ENCODE measurements around the gene PABPC1L. TPM values are rescaled to one million over a fixed set of nuclear protein-coding genes. Genes with fewer than 3 reads are reported as not detected.

The PABPC1L gene
- total and polyA plus RNA-seq, 3 experiments from 2014 or later, result 1.3 to 61.4 (median 61.1) TPM

DNA sequence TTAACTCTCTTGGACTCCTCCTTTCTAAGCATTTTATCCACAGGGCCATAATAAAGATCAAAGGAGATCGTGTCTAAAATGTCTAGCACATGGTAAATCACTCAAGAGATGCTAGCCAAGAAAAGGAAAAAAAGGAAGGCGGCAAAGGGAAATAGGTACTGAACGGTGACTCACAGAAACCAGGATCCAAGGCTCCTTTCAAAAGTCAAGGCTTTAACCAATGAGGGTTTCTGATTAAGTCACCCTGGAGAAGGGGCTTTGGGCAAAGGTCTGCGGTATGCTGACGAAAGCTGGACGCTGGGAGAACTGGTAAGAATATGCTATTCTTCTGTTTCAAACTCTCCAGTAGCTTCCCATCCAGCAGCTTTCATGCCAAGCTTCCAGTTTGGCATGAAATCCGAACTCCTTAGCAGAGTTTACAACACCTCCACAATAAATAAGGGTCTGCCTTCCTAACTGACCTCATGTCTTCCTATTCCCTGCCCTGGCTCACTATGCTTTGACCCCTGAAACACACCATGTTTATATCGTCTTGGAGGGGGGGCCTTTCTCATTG lies 49.3 kb downstream of the PABPC1L start:
- H3K9me3 ChIP-seq (ENCODE audit: low read length), result no peaks in the 10 kb centered on the region
- H3K36me3 ChIP-seq (ENCODE audit: insufficient read depth, low read length), result peaks cover 23% of the 10 kb centered on the region
- peak overlapping the region; percentile 72 for H3K4me3 ChIP-seq (ENCODE audit: low read length)
- H3K4me1 ChIP-seq (ENCODE audit: insufficient read depth, low read length), result peaks cover 32% of the 10 kb centered on the region
- Mint-ChIP-seq H3K36me3 (peaks cover 0 to 38% (median 16%) of the 10 kb centered on the region in 3 donors), H3K9me3 (no peaks in the 10 kb centered on the region), H3K27ac (peak overlapping the region; percentile 16 to 99 (median 95)), H3K4me1 (peaks cover 36 to 53% (median 36%) of the 10 kb centered on the region in 3 donors), H3K4me3 (peak overlapping the region; percentile 94 to 99 (median 96)), H3K27me3 (no peaks in the 10 kb centered on the region)
- DNase-seq, result no peak
- peak overlapping the region; percentile 58 for H3K27ac ChIP-seq (ENCODE audit: low read depth, low read length)
- ChIA-PET POLR2A (interaction anchor here (1.4 to 1.9 kb wide), 3 partner anchors 9 to 19 kb away, joined by 6 to 16 read pairs (median 10); no protein-coding TSS in a partner anchor), CTCF (interaction anchor here (1.0 to 5.5 kb wide), 8 partner anchors 8 to 137 kb away, joined by 3 to 23 read pairs (median 6); partner anchors contain the start of gene YWHAB)
- no peaks in the 10 kb centered on the region for H3K27me3 ChIP-seq (ENCODE audit: insufficient read depth, low read length, poor library complexity, severe bottlenecking)

DNA sequence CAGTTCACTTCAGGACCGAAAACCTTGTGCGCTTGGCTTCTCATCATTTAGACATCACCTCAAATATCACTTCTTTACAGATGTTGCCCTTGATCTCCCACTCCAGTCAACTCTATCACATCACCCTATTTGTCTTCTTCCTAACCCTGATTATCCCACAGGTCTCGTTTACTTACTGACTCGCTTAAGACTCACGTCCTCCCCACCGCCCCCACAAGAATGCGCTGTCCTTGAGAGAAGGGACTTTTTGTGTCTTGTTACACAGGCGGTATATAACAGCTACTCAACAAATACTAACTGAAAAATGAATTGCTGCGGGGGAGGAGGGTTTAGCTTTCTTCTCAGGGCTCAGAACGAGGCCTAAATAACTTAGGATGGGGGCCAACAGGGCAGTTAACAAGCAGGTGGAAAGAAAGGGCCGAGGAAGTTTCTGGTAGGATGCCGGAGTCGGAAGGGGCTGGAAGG lies 49.8 kb downstream of the PABPC1L start:
- Mint-ChIP-seq H3K36me3 (peaks cover 0 to 33% (median 13%) of the 10 kb centered on the region in 3 donors), H3K4me1 (peaks cover 36 to 53% (median 36%) of the 10 kb centered on the region in 3 donors), H3K27me3 (no peaks in the 10 kb centered on the region), H3K27ac (peak overlapping the region; percentile 79 to 99 (median 95)), H3K4me3 (peak overlapping the region; percentile 94 to 99 (median 96)), H3K9me3 (no peaks in the 10 kb centered on the region)
- no peaks in the 10 kb centered on the region for H3K9me3 ChIP-seq (ENCODE audit: low read length)
- POLR2A ChIA-PET, result interaction anchor here (0.7 to 1.9 kb wide), 5 partner anchors 9 to 994 kb away, joined by 3 to 16 read pairs (median 6); no protein-coding TSS in a partner anchor
- CTCF ChIA-PET, result interaction anchor here (1.0 to 5.5 kb wide), 10 partner anchors 9 to 140 kb away, joined by 3 to 23 read pairs (median 5); partner anchors contain the start of gene YWHAB
- H3K36me3 ChIP-seq (ENCODE audit: insufficient read depth, low read length), result peaks cover 18% of the 10 kb centered on the region
- H3K27me3 ChIP-seq (ENCODE audit: insufficient read depth, low read length, poor library complexity, severe bottlenecking), result no peaks in the 10 kb centered on the region
- peak overlapping the region; percentile 58 for H3K27ac ChIP-seq (ENCODE audit: low read depth, low read length)
- peak overlapping the region; percentile 72 for H3K4me3 ChIP-seq (ENCODE audit: low read length)
- peak; percentile 26 to 72 (median 43) for DNase-seq
- H3K4me1 ChIP-seq (ENCODE audit: insufficient read depth, low read length), result peaks cover 32% of the 10 kb centered on the region

DNA sequence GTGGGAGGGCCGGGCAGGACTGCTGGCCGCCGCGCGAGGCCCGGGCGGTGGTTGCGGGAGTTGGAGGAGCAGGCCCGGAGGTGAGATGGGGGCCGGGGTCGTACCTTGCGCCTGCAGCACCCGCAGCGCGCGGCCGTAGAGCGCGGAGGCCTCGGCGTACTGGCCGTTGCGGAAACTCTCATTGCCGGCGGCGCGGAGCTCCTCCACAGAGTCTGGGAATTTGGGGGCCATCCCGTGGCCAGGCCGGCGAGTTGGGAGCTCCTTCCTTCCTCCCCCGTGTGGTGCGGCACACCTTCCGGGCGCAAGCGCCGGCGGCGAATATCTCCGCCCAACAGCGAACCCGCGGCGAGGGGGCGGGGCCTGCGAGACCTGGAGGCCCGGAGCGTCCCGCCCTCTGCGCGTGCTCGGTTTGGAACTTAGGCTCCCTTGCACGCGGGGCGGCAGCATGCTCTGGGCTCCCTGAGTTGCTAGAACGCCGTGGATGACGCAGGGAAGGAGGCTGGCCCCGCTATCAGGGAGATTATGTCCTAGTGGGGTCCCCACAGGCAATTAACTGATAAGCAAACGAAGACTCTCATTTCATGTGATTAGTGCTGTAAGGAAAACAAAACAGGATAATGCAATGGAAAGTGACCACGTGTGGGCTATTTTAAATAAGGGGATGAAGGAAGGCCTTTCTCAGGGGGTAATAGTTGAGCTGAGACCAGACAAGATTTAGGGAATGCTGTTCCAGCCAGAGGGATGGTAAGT lies 50.4 kb downstream of the PABPC1L start, which contains the start of gene TOMM34:
Gene TOMM34 (minus strand): TSS at position 295 of the 750 bp plus-strand sequence. CDS start 64 bp downstream, at position 231.
- no peaks in the 10 kb centered on the region for H3K9me3 Mint-ChIP-seq
- peaks cover 0 to 27% (median 8%) of the 10 kb centered on the region in 3 donors for H3K36me3 Mint-ChIP-seq
- no peaks in the 10 kb centered on the region for H3K27me3 Mint-ChIP-seq
- H3K36me3 ChIP-seq (ENCODE audit: insufficient read depth, low read length), result peaks cover 12% of the 10 kb centered on the region
- no peaks in the 10 kb centered on the region for H3K9me3 ChIP-seq (ENCODE audit: low read length)
- ChIA-PET POLR2A (interaction anchor here (0.6 to 1.9 kb wide), 6 partner anchors 8 to 994 kb away, joined by 3 to 16 read pairs (median 6); partner anchors contain the start of gene YWHAB), CTCF (interaction anchor here (1.0 to 5.5 kb wide), 10 partner anchors 9 to 140 kb away, joined by 3 to 23 read pairs (median 5); partner anchors contain the start of gene YWHAB)
- peak; percentile 90 to 95 (median 94) for DNase-seq
- H3K27ac Mint-ChIP-seq, result peak within 1 kb of the TSS; percentile 79 to 99 (median 96)
- peak within 1 kb of the TSS; percentile 58 for H3K27ac ChIP-seq (ENCODE audit: low read depth, low read length)
- H3K4me1 ChIP-seq (ENCODE audit: insufficient read depth, low read length), result peaks cover 36% of the 10 kb centered on the region
- peak within 1 kb of the TSS; percentile 94 to 99 (median 96) for H3K4me3 Mint-ChIP-seq
- peaks cover 36 to 55% (median 39%) of the 10 kb centered on the region in 3 donors for H3K4me1 Mint-ChIP-seq
- H3K4me3 ChIP-seq (ENCODE audit: low read length), result peak within 1 kb of the TSS; percentile 72
- H3K27me3 ChIP-seq (ENCODE audit: insufficient read depth, low read length, poor library complexity, severe bottlenecking), result no peaks in the 10 kb centered on the region

DNA sequence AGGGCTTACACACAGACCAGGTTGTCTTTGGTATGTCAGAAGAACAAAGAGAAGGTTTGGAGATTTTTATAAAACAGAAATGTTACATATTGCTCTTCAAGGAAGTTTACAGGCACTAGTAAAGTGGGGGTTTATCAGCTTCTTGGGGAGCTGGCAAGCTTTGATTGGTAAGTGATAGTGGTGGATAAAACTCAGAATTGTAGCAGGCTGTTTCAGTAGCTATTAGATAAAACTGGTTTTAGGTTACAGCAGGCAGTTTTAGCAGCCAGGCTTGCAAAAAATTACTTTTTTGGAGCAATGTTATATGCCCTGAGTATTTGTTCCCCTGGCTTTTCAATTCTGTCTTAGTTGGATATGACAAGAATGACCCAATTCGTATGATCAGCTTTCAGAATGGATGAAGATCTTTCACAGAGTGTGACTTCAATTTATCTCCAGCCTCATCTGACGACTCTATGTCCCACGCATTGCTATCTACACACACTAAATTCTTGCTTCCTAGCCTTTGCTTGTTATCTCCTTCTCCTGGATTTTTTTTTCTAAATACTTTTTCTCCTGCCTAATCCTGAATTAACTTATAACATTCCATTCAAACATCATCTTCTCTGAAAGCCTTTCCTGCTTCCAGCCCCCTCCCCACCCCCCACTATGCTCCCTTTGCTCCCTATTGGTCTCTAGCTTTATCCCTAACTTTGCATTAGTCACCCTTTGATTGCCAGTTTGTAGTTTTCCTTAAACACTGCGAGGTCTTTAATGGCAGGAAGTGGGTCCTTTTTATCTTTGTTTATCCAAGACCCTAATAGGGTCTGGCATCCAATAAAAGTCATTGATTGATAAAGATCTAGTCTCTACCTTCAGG lies 51.4 kb downstream of the PABPC1L start:
- Histone ChIP-seq H3K27ac (ENCODE audit: low read depth, low read length) (peak overlapping the region; percentile 58), H3K9me3 (ENCODE audit: low read length) (no peaks in the 10 kb centered on the region), H3K27me3 (ENCODE audit: insufficient read depth, low read length, poor library complexity, severe bottlenecking) (no peaks in the 10 kb centered on the region), H3K4me3 (ENCODE audit: low read length) (peak overlapping the region; percentile 72), H3K36me3 (ENCODE audit: insufficient read depth, low read length) (peaks cover 4% of the 10 kb centered on the region), H3K4me1 (ENCODE audit: insufficient read depth, low read length) (peaks cover 44% of the 10 kb centered on the region)
- H3K36me3 Mint-ChIP-seq, result peaks cover 0 to 21% (median 0%) of the 10 kb centered on the region in 3 donors
- H3K27me3 Mint-ChIP-seq, result peaks cover 0 to 1% of the 10 kb centered on the region in 2 donors
- H3K27ac Mint-ChIP-seq, result peak overlapping the region in 7 of 8 donors; percentile 17 to 99 (median 96)
- ChIA-PET POLR2A (no interaction called here), CTCF (interaction anchor here (1.5 to 5.5 kb wide), 7 partner anchors 9 to 139 kb away, joined by 4 to 23 read pairs (median 6); no protein-coding TSS in a partner anchor)
- no peak for DNase-seq
- H3K4me3 Mint-ChIP-seq, result peak overlapping the region in 5 of 7 donors; percentile 94 to 99 (median 99)
- H3K9me3 Mint-ChIP-seq, result no peaks in the 10 kb centered on the region
- H3K4me1 Mint-ChIP-seq, result peaks cover 44 to 59% (median 46%) of the 10 kb centered on the region in 3 donors

DNA sequence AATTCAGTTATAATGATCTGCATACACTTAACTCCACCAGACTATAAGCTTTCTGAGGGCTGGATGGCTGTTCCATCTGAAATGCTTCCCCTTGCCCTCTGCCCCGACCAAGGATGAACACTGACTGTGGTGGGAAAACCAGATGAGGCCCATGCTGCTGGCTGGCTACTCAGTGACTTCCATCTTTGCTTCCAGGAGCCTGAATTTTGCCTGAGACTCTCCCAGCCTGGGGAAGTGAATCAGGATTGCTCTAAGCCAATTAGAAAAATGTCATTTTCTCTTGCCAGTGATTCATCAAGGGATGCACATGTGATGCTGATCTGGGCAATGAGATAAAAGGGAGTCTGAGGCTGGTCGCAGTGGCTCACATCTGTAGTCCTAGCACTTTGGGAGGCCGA lies 52.0 kb downstream of the PABPC1L start:
- peaks cover 0 to 3% of the 10 kb centered on the region in 2 donors for H3K27me3 Mint-ChIP-seq
- ChIA-PET POLR2A (interaction anchor here (0.6 kb wide), 2 partner anchors 10 to 67 kb away, joined by 4 to 6 read pairs; no protein-coding TSS in a partner anchor), CTCF (interaction anchor here (5.5 kb wide), 1 partner anchor 16 kb away, joined by 23 read pairs; no protein-coding TSS in a partner anchor)
- H3K4me3 Mint-ChIP-seq, result peak overlapping the region in 2 of 7 donors; percentile 76 to 94
- peaks cover 44% of the 10 kb centered on the region for H3K4me1 ChIP-seq (ENCODE audit: insufficient read depth, low read length)
- no peaks in the 10 kb centered on the region for H3K9me3 Mint-ChIP-seq
- no peaks in the 10 kb centered on the region for H3K36me3 ChIP-seq (ENCODE audit: insufficient read depth, low read length)
- peaks cover 0 to 23% (median 0%) of the 10 kb centered on the region in 3 donors for H3K36me3 Mint-ChIP-seq
- no peaks in the 10 kb centered on the region for H3K9me3 ChIP-seq (ENCODE audit: low read length)
- H3K27me3 ChIP-seq (ENCODE audit: insufficient read depth, low read length, poor library complexity, severe bottlenecking), result no peaks in the 10 kb centered on the region
- no peak overlapping the region for H3K4me3 ChIP-seq (ENCODE audit: low read length)
- DNase-seq, result no peak
- no peak overlapping the region for H3K27ac ChIP-seq (ENCODE audit: low read depth, low read length)
- H3K4me1 Mint-ChIP-seq, result peaks cover 42 to 56% (median 44%) of the 10 kb centered on the region in 3 donors
- H3K27ac Mint-ChIP-seq, result peak overlapping the region in 1 of 8 donors; percentile 13

DNA sequence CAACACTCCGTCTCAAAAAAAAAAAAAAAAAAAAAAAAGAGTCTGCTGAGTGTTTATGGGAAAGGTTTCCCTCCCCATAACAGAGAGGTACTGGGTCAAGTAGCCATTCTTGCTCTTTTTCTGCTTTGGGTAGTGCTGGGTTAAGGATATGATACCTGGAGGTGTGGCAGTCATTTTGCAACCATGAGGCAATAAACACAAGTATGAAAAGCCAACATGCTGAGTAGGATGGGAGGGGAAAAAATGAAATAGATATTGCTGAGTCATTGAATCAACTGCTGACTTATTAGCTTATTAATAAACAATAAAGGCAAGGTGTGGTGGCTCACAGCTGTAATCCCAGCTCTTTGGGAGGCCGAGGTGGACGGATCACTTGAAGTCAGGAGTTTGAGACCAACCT lies 52.6 kb downstream of the PABPC1L start:
- peaks cover 44% of the 10 kb centered on the region for H3K4me1 ChIP-seq (ENCODE audit: insufficient read depth, low read length)
- ChIA-PET POLR2A (interaction anchor here (0.6 kb wide), 2 partner anchors 10 to 66 kb away, joined by 4 to 6 read pairs; no protein-coding TSS in a partner anchor), CTCF (interaction anchor here (5.5 kb wide), 1 partner anchor 15 kb away, joined by 23 read pairs; no protein-coding TSS in a partner anchor)
- no peak overlapping the region for H3K27ac ChIP-seq (ENCODE audit: low read depth, low read length)
- Mint-ChIP-seq H3K27me3 (peaks cover 0 to 3% of the 10 kb centered on the region in 2 donors), H3K4me1 (peaks cover 42 to 54% (median 43%) of the 10 kb centered on the region in 3 donors), H3K27ac (peak overlapping the region in 1 of 8 donors; percentile 13), H3K4me3 (peak overlapping the region in 2 of 7 donors; percentile 9 to 15), H3K36me3 (peaks cover under 1 to 26% (median 2%) of the 10 kb centered on the region in 3 donors), H3K9me3 (no peaks in the 10 kb centered on the region)
- H3K27me3 ChIP-seq (ENCODE audit: insufficient read depth, low read length, poor library complexity, severe bottlenecking), result no peaks in the 10 kb centered on the region
- no peak overlapping the region for H3K4me3 ChIP-seq (ENCODE audit: low read length)
- no peaks in the 10 kb centered on the region for H3K36me3 ChIP-seq (ENCODE audit: insufficient read depth, low read length)
- no peaks in the 10 kb centered on the region for H3K9me3 ChIP-seq (ENCODE audit: low read length)
- DNase-seq, result no peak
